WTC11 (cell line): ENCODE measurements around the gene CHID1. TPM values are rescaled to one million over a fixed set of nuclear protein-coding genes. Genes with fewer than 3 reads are reported as not detected.

ENCODE experiments used
- ATAC-seq: fragments of 200-7000 bp; cut with Tn5 transposase; 2 replicates; pipeline ENCODE4 v1.10.0; 2021; ENCODE audit warnings: mild to moderate bottlenecking, moderate library complexity
- CTCF ChIA-PET: fragments of 300-600 bp; sonication (Branson Sonifier 250); formaldehyde crosslinking; loops from one replicate; lab custom pipeline; 2021; ENCODE audit warnings: antibody characterized with exemption; lab: Charles Lee
- POLR2A ChIA-PET: fragments of 350-600 bp; sonication (Branson Sonifier 250); formaldehyde crosslinking; loops from one replicate; lab custom pipeline; 2021; ENCODE audit warnings: antibody characterized with exemption; lab: Charles Lee
- DNase-seq: peaks from one replicate; pipeline ENCODE4 v3.0.0; 2021; ENCODE audit warnings: low spot score
- H3K27ac Mint-ChIP-seq: 2 replicates; pipeline ENCODE4 v1.8.0; 2021; ENCODE audit warnings: mixed read lengths
- H3K27me3 Mint-ChIP-seq: 2 replicates; pipeline ENCODE4 v1.8.0; 2021; ENCODE audit warnings: low read depth, mild to moderate bottlenecking, moderate library complexity, mixed read lengths
- H3K36me3 Mint-ChIP-seq: 2 replicates; pipeline ENCODE4 v1.8.0; 2021; ENCODE audit warnings: mixed read lengths
- H3K4me1 Mint-ChIP-seq: 2 replicates; pipeline ENCODE4 v1.8.0; 2022; ENCODE audit warnings: mixed read lengths
- H3K4me3 Mint-ChIP-seq: 2 replicates; pipeline ENCODE4 v1.8.0; 2021; ENCODE audit warnings: mild to moderate bottlenecking, moderate library complexity, mixed read lengths
- H3K9me3 Mint-ChIP-seq: 2 replicates; pipeline ENCODE4 v1.8.0; 2021; ENCODE audit warnings: mixed read lengths
- ATF1 ChIP-seq: sonication (generic); formaldehyde crosslinking; IDR thresholded peaks from 2 replicates; pipeline ENCODE4 v1.8.1; 2023; ENCODE audit warnings: mild to moderate bottlenecking, moderate library complexity, missing genetic modification reagents
- ATF3 ChIP-seq: sonication (generic); formaldehyde crosslinking; conservative IDR thresholded peaks from 2 replicates; pipeline ENCODE4 v1.8.1; 2022; ENCODE audit warnings: mild to moderate bottlenecking, missing genetic modification reagents
- CDX4 ChIP-seq: fragments of 250-450 bp; sonication (Bioruptor Pico); IDR thresholded peaks from 2 replicates; pipeline ENCODE4 v1.9.0; 2021; ENCODE audit warnings: moderate library complexity, mild to moderate bottlenecking, inconsistent platforms, borderline replicate concordance
- ESRRA ChIP-seq: sonication (generic); formaldehyde crosslinking; IDR thresholded peaks from 2 replicates; pipeline ENCODE4 v1.8.1; 2022; ENCODE audit warnings: mild to moderate bottlenecking, missing genetic modification reagents, borderline replicate concordance
- ETV6 ChIP-seq: sonication (generic); formaldehyde crosslinking; IDR thresholded peaks from 2 replicates; pipeline ENCODE4 v1.8.1; 2022; ENCODE audit warnings: mild to moderate bottlenecking, missing genetic modification reagents
- FOXK1 ChIP-seq: sonication (generic); formaldehyde crosslinking; IDR thresholded peaks from 2 replicates; pipeline ENCODE4 v1.8.0; 2022; ENCODE audit warnings: mild to moderate bottlenecking, moderate library complexity, missing genetic modification reagents
- FOXP1 ChIP-seq: sonication (generic); formaldehyde crosslinking; IDR thresholded peaks from 2 replicates; pipeline ENCODE4 v1.8.0; 2022; ENCODE audit warnings: missing genetic modification reagents, mild to moderate bottlenecking, moderate library complexity, borderline replicate concordance
- GABPB1 ChIP-seq: sonication (generic); formaldehyde crosslinking; IDR thresholded peaks from 2 replicates; pipeline ENCODE4 v1.8.1; 2023; ENCODE audit warnings: mild to moderate bottlenecking, missing genetic modification reagents
- GRHL2 ChIP-seq: fragments of 250-450 bp; sonication (Bioruptor Pico); IDR thresholded peaks from 2 replicates; pipeline ENCODE4 v1.8.0; 2022; ENCODE audit warnings: mild to moderate bottlenecking, moderate library complexity; ENCODE audit not compliant: insufficient replicate concordance, severe bottlenecking
- HMGXB4 ChIP-seq: sonication (generic); formaldehyde crosslinking; IDR thresholded peaks from 2 replicates; pipeline ENCODE4 v1.8.1; 2023; ENCODE audit warnings: mild to moderate bottlenecking, moderate library complexity, missing genetic modification reagents
- MLX ChIP-seq: sonication (generic); formaldehyde crosslinking; IDR thresholded peaks from 2 replicates; pipeline ENCODE4 v1.8.1; 2023; ENCODE audit warnings: mild to moderate bottlenecking, missing genetic modification reagents, moderate library complexity
- MXD4 ChIP-seq: fragments of 250-450 bp; sonication (Bioruptor Pico); IDR thresholded peaks from 2 replicates; pipeline ENCODE4 v1.8.0; 2021; ENCODE audit warnings: mild to moderate bottlenecking, moderate library complexity, borderline replicate concordance
- NR1H2 ChIP-seq: sonication (generic); formaldehyde crosslinking; IDR thresholded peaks from 2 replicates; pipeline ENCODE4 v1.9.0; 2021; ENCODE audit warnings: mild to moderate bottlenecking, moderate library complexity, missing genetic modification reagents
- NR2C2 ChIP-seq: sonication (generic); formaldehyde crosslinking; IDR thresholded peaks from 2 replicates; pipeline ENCODE4 v1.8.0; 2022; ENCODE audit warnings: mild to moderate bottlenecking, missing genetic modification reagents
- SMAD3 ChIP-seq: sonication (generic); formaldehyde crosslinking; IDR thresholded peaks from 2 replicates; pipeline ENCODE4 v1.8.0; 2022; ENCODE audit warnings: missing genetic modification reagents, mild to moderate bottlenecking, borderline replicate concordance
- SP1 ChIP-seq: sonication (generic); formaldehyde crosslinking; conservative IDR thresholded peaks from 2 replicates; pipeline ENCODE4 v1.8.1; 2022; ENCODE audit warnings: missing genetic modification reagents
- TP53 ChIP-seq: sonication (generic); formaldehyde crosslinking; IDR thresholded peaks from 2 replicates; pipeline ENCODE4 v1.8.1; 2023; ENCODE audit warnings: mild to moderate bottlenecking, missing genetic modification reagents
- ZBTB21 ChIP-seq: sonication (generic); formaldehyde crosslinking; IDR thresholded peaks from 2 replicates; pipeline ENCODE4 v1.8.1; 2023; ENCODE audit warnings: mild to moderate bottlenecking, missing genetic modification reagents, borderline replicate concordance
- ZNF121 ChIP-seq: sonication (generic); formaldehyde crosslinking; IDR thresholded peaks from 2 replicates; pipeline ENCODE4 v1.8.0; 2023; ENCODE audit warnings: missing genetic modification reagents
- ZNF138 ChIP-seq: sonication (generic); formaldehyde crosslinking; conservative IDR thresholded peaks from 2 replicates; pipeline ENCODE4 v1.8.1; 2022; ENCODE audit warnings: mild to moderate bottlenecking, moderate library complexity, missing genetic modification reagents
- total RNA-seq: library from RNA; stranded (reverse); gene quantifications from 3 replicates; pipeline ENCODE4 v1.2.3, GENCODE V29; 2021
- TF ChIP-seq, protein P1 (sequence below): fragments of 250-450 bp; sonication (Bioruptor Pico); IDR thresholded peaks from 2 replicates; pipeline ENCODE4 v1.8.0; 2021; ENCODE audit warnings: mild to moderate bottlenecking
- TF ChIP-seq, protein P2 (sequence below): sonication (generic); formaldehyde crosslinking; IDR thresholded peaks from 2 replicates; pipeline ENCODE4 v1.8.1; 2023; ENCODE audit warnings: mild to moderate bottlenecking, missing genetic modification reagents, moderate library complexity
- TF ChIP-seq, protein P3 (sequence below): fragments of 250-450 bp; sonication (Bioruptor Pico); IDR thresholded peaks from 2 replicates; pipeline ENCODE4 v1.9.0; 2021; ENCODE audit warnings: mild to moderate bottlenecking, borderline replicate concordance
- TF ChIP-seq, protein P4 (sequence below): sonication (generic); formaldehyde crosslinking; IDR thresholded peaks from 2 replicates; pipeline ENCODE4 v1.8.0; 2023; ENCODE audit warnings: missing genetic modification reagents
- TF ChIP-seq, protein P5 (sequence below): sonication (generic); formaldehyde crosslinking; IDR thresholded peaks from 2 replicates; pipeline ENCODE4 v1.8.0; 2022; ENCODE audit warnings: mild to moderate bottlenecking, missing genetic modification reagents

The CHID1 gene
- total RNA-seq, 1 experiment from 2014 or later: 92.8 TPM

DNA sequence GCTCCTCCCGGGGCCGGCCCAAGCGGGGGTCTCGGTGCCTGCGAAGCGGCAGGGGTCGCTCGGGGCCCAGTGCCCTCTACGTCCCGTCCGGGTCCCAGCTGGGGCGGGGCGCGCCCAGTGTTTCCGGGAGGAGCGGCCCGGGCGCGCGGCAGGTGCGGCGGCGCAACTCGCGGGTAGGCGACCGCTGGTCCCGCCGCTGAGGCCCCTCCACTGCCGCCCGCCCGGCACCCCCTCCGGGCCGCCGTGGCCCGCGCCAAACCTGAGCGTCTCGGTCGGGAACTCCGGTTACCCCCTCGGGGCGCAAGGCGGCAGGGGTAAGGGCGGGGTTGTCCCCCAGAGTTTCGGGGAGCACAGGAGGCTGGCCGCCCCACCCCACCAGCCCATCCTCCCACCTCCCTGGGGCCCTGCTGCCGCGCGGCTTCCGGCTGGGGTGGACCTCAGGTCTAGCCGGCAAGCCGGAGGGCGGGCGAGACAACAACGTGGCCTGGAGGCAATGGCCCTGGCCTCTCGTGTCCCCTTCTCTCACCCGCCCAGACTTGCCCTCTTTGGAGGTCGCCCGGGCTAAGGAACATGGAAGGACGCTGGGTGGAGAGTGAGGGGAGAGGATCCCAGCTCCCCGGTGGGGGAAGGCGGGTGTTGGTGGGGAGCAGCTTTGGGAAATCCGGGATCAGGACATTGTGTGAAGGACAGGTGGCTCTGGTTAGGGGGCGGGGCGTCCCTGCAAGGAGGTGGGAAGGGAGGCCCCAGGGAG lies 83.3 kb downstream of the CHID1 start:
- peaks cover 29% of the 10 kb centered on the region for H3K27me3 Mint-ChIP-seq
- TF ChIP-seq GABPB1 (CRISPR knock-in tag) (0 out of 2 replicates have a peak, but pooled peaks have one; percentile 49), GRHL2 (CRISPR knock-in tag) (no peak), ATF1 (CRISPR knock-in tag) (no peak), TP53 (peak; percentile 86; the same call in 1 of the 2 replicates), ZNF138 (CRISPR knock-in tag) (no peak), CDX4 (CRISPR knock-in tag) (no peak), MXD4 (CRISPR knock-in tag) (no peak), SMAD3 (peak; percentile 68; the same call in 1 of the 2 replicates), FOXK1 (CRISPR knock-in tag) (0 out of 2 replicates have a peak, but pooled peaks have one; percentile 56), ATF3 (no peak), ESRRA (CRISPR knock-in tag) (peak; percentile 23; the same call in 1 of the 2 replicates), NR2C2 (no peak), ZBTB21 (CRISPR knock-in tag) (peak; percentile 47; the same call in 1 of the 2 replicates), ETV6 (CRISPR knock-in tag) (peak; percentile 73; the same call in 1 of the 2 replicates), FOXP1 (CRISPR knock-in tag) (no peak; the same call in 1 of the 2 replicates), ZNF121 (no peak), NR1H2 (CRISPR knock-in tag) (no peak), HMGXB4 (CRISPR knock-in tag) (peak; percentile 48; the same call in 1 of the 2 replicates), MLX (CRISPR knock-in tag) (no peak), SP1 (CRISPR knock-in tag) (peak; percentile 39)
- TF ChIP-seq, protein P1, sequence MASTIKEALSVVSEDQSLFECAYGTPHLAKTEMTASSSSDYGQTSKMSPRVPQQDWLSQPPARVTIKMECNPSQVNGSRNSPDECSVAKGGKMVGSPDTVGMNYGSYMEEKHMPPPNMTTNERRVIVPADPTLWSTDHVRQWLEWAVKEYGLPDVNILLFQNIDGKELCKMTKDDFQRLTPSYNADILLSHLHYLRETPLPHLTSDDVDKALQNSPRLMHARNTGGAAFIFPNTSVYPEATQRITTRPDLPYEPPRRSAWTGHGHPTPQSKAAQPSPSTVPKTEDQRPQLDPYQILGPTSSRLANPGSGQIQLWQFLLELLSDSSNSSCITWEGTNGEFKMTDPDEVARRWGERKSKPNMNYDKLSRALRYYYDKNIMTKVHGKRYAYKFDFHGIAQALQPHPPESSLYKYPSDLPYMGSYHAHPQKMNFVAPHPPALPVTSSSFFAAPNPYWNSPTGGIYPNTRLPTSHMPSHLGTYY (CRISPR knock-in tag): no peak
- TF ChIP-seq, protein P2, sequence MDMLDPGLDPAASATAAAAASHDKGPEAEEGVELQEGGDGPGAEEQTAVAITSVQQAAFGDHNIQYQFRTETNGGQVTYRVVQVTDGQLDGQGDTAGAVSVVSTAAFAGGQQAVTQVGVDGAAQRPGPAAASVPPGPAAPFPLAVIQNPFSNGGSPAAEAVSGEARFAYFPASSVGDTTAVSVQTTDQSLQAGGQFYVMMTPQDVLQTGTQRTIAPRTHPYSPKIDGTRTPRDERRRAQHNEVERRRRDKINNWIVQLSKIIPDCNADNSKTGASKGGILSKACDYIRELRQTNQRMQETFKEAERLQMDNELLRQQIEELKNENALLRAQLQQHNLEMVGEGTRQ (CRISPR knock-in tag): peak; percentile 42; the same call in 1 of the 2 replicates
- TF ChIP-seq, protein P3, sequence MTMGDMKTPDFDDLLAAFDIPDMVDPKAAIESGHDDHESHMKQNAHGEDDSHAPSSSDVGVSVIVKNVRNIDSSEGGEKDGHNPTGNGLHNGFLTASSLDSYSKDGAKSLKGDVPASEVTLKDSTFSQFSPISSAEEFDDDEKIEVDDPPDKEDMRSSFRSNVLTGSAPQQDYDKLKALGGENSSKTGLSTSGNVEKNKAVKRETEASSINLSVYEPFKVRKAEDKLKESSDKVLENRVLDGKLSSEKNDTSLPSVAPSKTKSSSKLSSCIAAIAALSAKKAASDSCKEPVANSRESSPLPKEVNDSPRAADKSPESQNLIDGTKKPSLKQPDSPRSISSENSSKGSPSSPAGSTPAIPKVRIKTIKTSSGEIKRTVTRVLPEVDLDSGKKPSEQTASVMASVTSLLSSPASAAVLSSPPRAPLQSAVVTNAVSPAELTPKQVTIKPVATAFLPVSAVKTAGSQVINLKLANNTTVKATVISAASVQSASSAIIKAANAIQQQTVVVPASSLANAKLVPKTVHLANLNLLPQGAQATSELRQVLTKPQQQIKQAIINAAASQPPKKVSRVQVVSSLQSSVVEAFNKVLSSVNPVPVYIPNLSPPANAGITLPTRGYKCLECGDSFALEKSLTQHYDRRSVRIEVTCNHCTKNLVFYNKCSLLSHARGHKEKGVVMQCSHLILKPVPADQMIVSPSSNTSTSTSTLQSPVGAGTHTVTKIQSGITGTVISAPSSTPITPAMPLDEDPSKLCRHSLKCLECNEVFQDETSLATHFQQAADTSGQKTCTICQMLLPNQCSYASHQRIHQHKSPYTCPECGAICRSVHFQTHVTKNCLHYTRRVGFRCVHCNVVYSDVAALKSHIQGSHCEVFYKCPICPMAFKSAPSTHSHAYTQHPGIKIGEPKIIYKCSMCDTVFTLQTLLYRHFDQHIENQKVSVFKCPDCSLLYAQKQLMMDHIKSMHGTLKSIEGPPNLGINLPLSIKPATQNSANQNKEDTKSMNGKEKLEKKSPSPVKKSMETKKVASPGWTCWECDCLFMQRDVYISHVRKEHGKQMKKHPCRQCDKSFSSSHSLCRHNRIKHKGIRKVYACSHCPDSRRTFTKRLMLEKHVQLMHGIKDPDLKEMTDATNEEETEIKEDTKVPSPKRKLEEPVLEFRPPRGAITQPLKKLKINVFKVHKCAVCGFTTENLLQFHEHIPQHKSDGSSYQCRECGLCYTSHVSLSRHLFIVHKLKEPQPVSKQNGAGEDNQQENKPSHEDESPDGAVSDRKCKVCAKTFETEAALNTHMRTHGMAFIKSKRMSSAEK (CRISPR knock-in tag): no peak
- TF ChIP-seq, protein P4, sequence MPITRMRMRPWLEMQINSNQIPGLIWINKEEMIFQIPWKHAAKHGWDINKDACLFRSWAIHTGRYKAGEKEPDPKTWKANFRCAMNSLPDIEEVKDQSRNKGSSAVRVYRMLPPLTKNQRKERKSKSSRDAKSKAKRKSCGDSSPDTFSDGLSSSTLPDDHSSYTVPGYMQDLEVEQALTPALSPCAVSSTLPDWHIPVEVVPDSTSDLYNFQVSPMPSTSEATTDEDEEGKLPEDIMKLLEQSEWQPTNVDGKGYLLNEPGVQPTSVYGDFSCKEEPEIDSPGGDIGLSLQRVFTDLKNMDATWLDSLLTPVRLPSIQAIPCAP: no peak
- TF ChIP-seq, protein P5, sequence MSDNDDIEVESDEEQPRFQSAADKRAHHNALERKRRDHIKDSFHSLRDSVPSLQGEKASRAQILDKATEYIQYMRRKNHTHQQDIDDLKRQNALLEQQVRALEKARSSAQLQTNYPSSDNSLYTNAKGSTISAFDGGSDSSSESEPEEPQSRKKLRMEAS: peak; percentile 43; the same call in 1 of the 2 replicates

More for the DNA sequence above, 83.3 kb downstream of the CHID1 start:
- ATAC-seq (peak; percentile 7), DNase-seq (peak; percentile 77)
- ChIA-PET POLR2A (interaction anchor here (1.1 to 4.7 kb wide), 4 partner anchors 8 to 18 kb away, joined by 4 to 38 read pairs (median 5); partner anchors contain the start of genes PNPLA2 and RPLP2), CTCF (interaction anchor here (0.8 to 7.7 kb wide), 5 partner anchors 9 to 49 kb away, joined by 3 to 82 read pairs (median 16); partner anchors contain the start of genes PNPLA2, POLR2L and TSPAN4)
- H3K27ac Mint-ChIP-seq: peak overlapping the region; percentile 58
- peaks cover 39% of the 10 kb centered on the region for H3K4me1 Mint-ChIP-seq
- H3K4me3 Mint-ChIP-seq: peak overlapping the region; percentile 76
- H3K36me3 Mint-ChIP-seq: no peaks in the 10 kb centered on the region
- no peaks in the 10 kb centered on the region for H3K9me3 Mint-ChIP-seq
